Esophagus muscularis mucosa (tissue), 4 donors: ENCODE data around the gene MB. TPM values are rescaled to one million over a fixed set of nuclear protein-coding genes. Genes with fewer than 3 reads are reported as not detected.

Source experiments
- DNase-seq: peaks from one replicate; pipeline ENCODE4 v3.0.0-alpha.2; 2017; ENCODE audit errors: extremely low spot score
- H3K27ac ChIP-seq, 4 donors: fragments of 200-600 bp; sonication (generic); replicated peaks in 1 of 4; 1 replicate in 3 of 4; 2 replicates in 1 of 4; pipeline ENCODE4 v1.5.1; 2016 to 2019; ENCODE audit warnings: mild to moderate bottlenecking in 1 of 4
- H3K27me3 ChIP-seq, 4 donors: fragments of 200-600 bp; sonication (generic); one replicate each; pipeline versions ENCODE4 v1.5.1 to v1.6.0; 2016 to 2019
- H3K36me3 ChIP-seq, 4 donors: fragments of 200-600 bp; sonication (generic); one replicate each; pipeline ENCODE4 v1.5.1; 2016 to 2019
- H3K4me1 ChIP-seq, 4 donors: fragments of 200-600 bp; sonication (generic); one replicate each; pipeline ENCODE4 v1.5.1; 2016 to 2019
- H3K4me3 ChIP-seq, 4 donors: fragments of 200-600 bp; sonication (generic); 1 replicate in 2 of 4; 2 replicates in 2 of 4; pipeline ENCODE4 v1.5.1; 2016 to 2019; ENCODE audit warnings: mild to moderate bottlenecking in 4 of 4, moderate library complexity in 1 of 4
- H3K9me3 ChIP-seq, 4 donors: fragments of 200-600 bp; sonication (generic); 1 replicate in 3 of 4; 2 replicates in 1 of 4; pipeline ENCODE4 v1.5.1; 2016 to 2019
- CTCF ChIP-seq, 3 experiments: fragments of 200-600 bp in 2 of 3; fragments of 450-650 bp in 1 of 3; sonication (generic) in 2 of 3; IDR thresholded peaks; one replicate each; pipeline ENCODE4 v1.5.1; 2017 to 2019; ENCODE audit warnings: antibody characterized with exemption in 3 of 3, mild to moderate bottlenecking in 2 of 3, moderate library complexity in 1 of 3
- EP300 ChIP-seq: sonication (generic); formaldehyde crosslinking; IDR thresholded peaks from one replicate; pipeline ENCODE4 v1.6.1; 2017; ENCODE audit warnings: antibody characterized with exemption
- POLR2A ChIP-seq: fragments of 450-650 bp; IDR thresholded peaks from one replicate; pipeline ENCODE4 v1.6.1; 2017; ENCODE audit warnings: antibody characterized with exemption, moderate library complexity, mild to moderate bottlenecking, low read depth
- POLR2AphosphoS5 ChIP-seq, 2 donors: sonication (generic); formaldehyde crosslinking; IDR thresholded peaks; one replicate each; pipeline ENCODE4 v1.6.1; 2017; ENCODE audit warnings: antibody characterized with exemption in 2 of 2
- WGBS: methylation state at CpG from one replicate; pipeline ENCODE4 v1.1.5; 2018; 5-methylcytosine and 5-hydroxymethylcytosine counted together
- intact Hi-C: fragments of 100-400 bp; cut with DNase I; formaldehyde crosslinking; loops from one replicate; pipeline ENCODE4 v1.15.1; 2023
- total RNA-seq, 4 donors: library from RNA; depleted of rRNA; stranded (reverse); fragments of >200 nt; gene quantifications; one replicate each; pipeline versions ENCODE4 v1.1.0 to v1.2.1, GENCODE V29; 2016

MB gene
- total RNA-seq, 4 donors from 2014 or later: 0.63 to 3.0 TPM; not detected in 2

GRCh38 chr22:35631597-35631996 lies 14.5 kb upstream of the MB start:
- intact Hi-C loops: no loop called here
- TF ChIP-seq POLR2A: no peak
- peak in 2 of 3 experiments; percentile 12 to 39 for TF ChIP-seq CTCF (IDR thresholded peaks at IDR 0.05)
- no peak for TF ChIP-seq POLR2AphosphoS5 (IDR thresholded peaks at IDR 0.05)
- TF ChIP-seq EP300: no peak
- Histone ChIP-seq H3K4me3 (no peak overlapping the region), H3K4me1 (peaks cover 15 to 35% (median 27%) of the 10 kb centered on the region in 4 donors), H3K27me3 (no peaks in the 10 kb centered on the region), H3K9me3 (no peaks in the 10 kb centered on the region), H3K36me3 (no peaks in the 10 kb centered on the region), H3K27ac (no peak overlapping the region)
- WGBS: 82% methylated on average over 5 of the region's 5 CpGs
- no peak for DNase-seq

GRCh38 chr22:35630891-35631290 lies 13.8 kb upstream of the MB start:
- intact Hi-C loops: no loop called here
- no peak overlapping the region for H3K4me3 ChIP-seq
- H3K36me3 ChIP-seq: no peaks in the 10 kb centered on the region
- peaks cover 16 to 37% (median 33%) of the 10 kb centered on the region in 4 donors for H3K4me1 ChIP-seq
- H3K9me3 ChIP-seq: no peaks in the 10 kb centered on the region
- TF ChIP-seq POLR2AphosphoS5 (IDR thresholded peaks at IDR 0.05) (no peak), CTCF (IDR thresholded peaks at IDR 0.05) (no peak), EP300 (no peak), POLR2A (no peak)
- H3K27ac ChIP-seq: peak overlapping the region in 3 of 4 donors; percentile 83 to 92 (median 91)
- H3K27me3 ChIP-seq: no peaks in the 10 kb centered on the region
- WGBS: 87% methylated on average over 9 of the region's 9 CpGs
- no peak for DNase-seq

- 72% methylated on average over 4 of the region's 4 CpGs for WGBS
- no peak for TF ChIP-seq POLR2AphosphoS5 (IDR thresholded peaks at IDR 0.05)
- TF ChIP-seq CTCF (IDR thresholded peaks at IDR 0.05): no peak
- no peak for TF ChIP-seq POLR2A
- TF ChIP-seq EP300: no peak
- Histone ChIP-seq H3K4me3 (no peak overlapping the region), H3K9me3 (no peaks in the 10 kb centered on the region), H3K36me3 (no peaks in the 10 kb centered on the region), H3K4me1 (peaks cover 16 to 38% (median 34%) of the 10 kb centered on the region in 4 donors), H3K27ac (peak overlapping the region; percentile 83 to 92 (median 88)), H3K27me3 (no peaks in the 10 kb centered on the region)
- intact Hi-C loops: no loop called here
- no peak for DNase-seq
Measured at GRCh38 chr22:35630387-35630793, 13.3 kb upstream of the MB start.

- no peaks in the 10 kb centered on the region for H3K36me3 ChIP-seq
- no peaks in the 10 kb centered on the region for H3K27me3 ChIP-seq
- H3K27ac ChIP-seq: peak overlapping the region; percentile 83 to 92 (median 88)
- peak; percentile 94 for DNase-seq
- intact Hi-C loops: loop anchor here (5.0 to 10.0 kb wide), 4 partner anchors 208 to 498 kb away; no protein-coding TSS in a partner anchor
- H3K4me3 ChIP-seq: no peak overlapping the region
- H3K4me1 ChIP-seq: peaks cover 16 to 38% (median 34%) of the 10 kb centered on the region in 4 donors
- TF ChIP-seq POLR2A (no peak), POLR2AphosphoS5 (IDR thresholded peaks at IDR 0.05) (peak in 1 of 2 donors; percentile 74)
- H3K9me3 ChIP-seq: no peaks in the 10 kb centered on the region
- 26% methylated on average over 9 of the region's 9 CpGs for WGBS
Measured at GRCh38 chr22:35629406-35630216, 12.5 kb upstream of the MB start.

- Histone ChIP-seq H3K36me3 (no peaks in the 10 kb centered on the region), H3K4me1 (peaks cover 16 to 38% (median 31%) of the 10 kb centered on the region in 4 donors), H3K27me3 (no peaks in the 10 kb centered on the region), H3K9me3 (no peaks in the 10 kb centered on the region), H3K27ac (peak overlapping the region; percentile 83 to 92 (median 88)), H3K4me3 (no peak overlapping the region)
- TF ChIP-seq EP300: no peak
- TF ChIP-seq CTCF (IDR thresholded peaks at IDR 0.05): no peak
- 92% methylated on average over 3 of the region's 3 CpGs for WGBS
- DNase-seq: no peak
- intact Hi-C loops: loop anchor here (5.0 to 10.0 kb wide), 4 partner anchors 209 to 499 kb away; no protein-coding TSS in a partner anchor
Measured at GRCh38 chr22:35628732-35629131, 11.6 kb upstream of the MB start.
